GM06990 (cell line): ENCODE results near the gene SEL1L3.

Experiments
- DNase-seq: peaks from one replicate; pipeline ENCODE4 v3.0.0-alpha.2; 2011; ENCODE audit not compliant: insufficient read length; ENCODE audit errors: extremely low read depth
- H3K27me3 ChIP-seq: replicated peaks from 2 replicates; pipeline ENCODE4 v1.6.0; 2011; ENCODE audit warnings: low read length; ENCODE audit not compliant: control insufficient read depth, insufficient read depth
- H3K36me3 ChIP-seq: 2 replicates; pipeline ENCODE4 v1.5.1; 2011; ENCODE audit warnings: low read length; ENCODE audit not compliant: control insufficient read depth, insufficient read depth
- H3K4me3 ChIP-seq: replicated peaks from 2 replicates; pipeline ENCODE4 v1.5.1; 2011; ENCODE audit warnings: low read depth, mild to moderate bottlenecking, control low read depth, low read length
- CTCF ChIP-seq: IDR thresholded peaks from 2 replicates; pipeline ENCODE4 v1.5.1; 2011; ENCODE audit warnings: low read length, control low read depth, mild to moderate bottlenecking, inconsistent platforms; ENCODE audit not compliant: insufficient read depth, poor library complexity, severe bottlenecking

The SEL1L3 gene

GRCh38 chr4:25725870-25726269, 136.9 kb downstream of the SEL1L3 start:
- DNase-seq, result no peak
- Histone ChIP-seq H3K4me3 (no peak overlapping the region), H3K27me3 (no peaks in the 10 kb centered on the region), H3K36me3 (no peaks in the 10 kb centered on the region)
- no peak for TF ChIP-seq CTCF

- H3K36me3 ChIP-seq, result no peaks in the 10 kb centered on the region
- no peak for DNase-seq
- no peak for TF ChIP-seq CTCF
- H3K27me3 ChIP-seq, result no peaks in the 10 kb centered on the region
- H3K4me3 ChIP-seq, result no peak overlapping the region
Measured at GRCh38 chr4:25723409-25723808, 139.4 kb downstream of the SEL1L3 start.

GRCh38 chr4:25722964-25723363, 139.8 kb downstream of the SEL1L3 start:
- Histone ChIP-seq H3K27me3 (no peaks in the 10 kb centered on the region), H3K4me3 (no peak overlapping the region), H3K36me3 (no peaks in the 10 kb centered on the region)
- DNase-seq, result no peak
- no peak for TF ChIP-seq CTCF

GRCh38 chr4:25713812-25714211, 149.0 kb downstream of the SEL1L3 start:
- DNase-seq, result no peak
- no peaks in the 10 kb centered on the region for H3K36me3 ChIP-seq
- TF ChIP-seq CTCF, result no peak

GRCh38 chr4:25712611-25713010, 150.2 kb downstream of the SEL1L3 start:
- Histone ChIP-seq H3K27me3 (no peaks in the 10 kb centered on the region), H3K36me3 (no peaks in the 10 kb centered on the region), H3K4me3 (no peak overlapping the region)
- DNase-seq, result no peak
- TF ChIP-seq CTCF, result no peak

More at GRCh38 chr4:25713812-25714211, 149.0 kb downstream of the SEL1L3 start:
- no peak overlapping the region for H3K4me3 ChIP-seq
- no peaks in the 10 kb centered on the region for H3K27me3 ChIP-seq

- Histone ChIP-seq H3K27me3 (no peaks in the 10 kb centered on the region), H3K36me3 (no peaks in the 10 kb centered on the region), H3K4me3 (no peak overlapping the region)
- TF ChIP-seq CTCF, result no peak
- DNase-seq, result no peak
Measured at GRCh38 chr4:25710637-25711036, 152.2 kb downstream of the SEL1L3 start.
